ENCODE measurements around the gene DISC1.

GRCh38 chr1:231666220-231666936 is 39.8 kb downstream of the DISC1 start:
- TF ChIP-seq CTCF (IDR thresholded peaks at IDR 0.05; ENCODE audit: poor library complexity, severe bottlenecking) (no peak), EZH2 (IDR thresholded peaks at IDR 0.05; ENCODE audit: borderline replicate concordance, insufficient read depth, low read length, poor library complexity, severe bottlenecking) (no peak)

Measured in neural cell (in vitro differentiated cells).